ENCODE results near the gene ZNF678.

DNA sequence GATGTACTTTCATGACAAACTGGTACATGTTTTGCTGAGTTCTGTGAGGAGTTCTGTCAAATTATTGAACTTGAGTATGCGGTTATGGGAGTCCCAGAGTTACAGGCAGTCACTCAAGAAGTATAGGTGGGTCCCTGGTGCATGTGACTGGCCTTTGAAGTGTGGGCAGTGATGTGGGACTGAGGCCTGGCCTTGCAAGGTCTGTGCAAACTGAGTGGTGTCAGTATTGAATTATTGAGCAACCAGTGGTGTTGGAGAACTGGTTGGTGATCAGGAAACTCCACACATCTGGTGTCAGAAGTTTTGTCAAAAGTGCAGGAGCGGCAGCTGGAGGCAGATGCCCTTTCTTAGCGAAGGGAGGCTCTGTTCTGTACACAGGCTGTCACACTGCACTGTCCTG lies 5.2 kb downstream of the ZNF678 start:
- TF ChIP-seq POLR2AphosphoS5 (IDR thresholded peaks at IDR 0.05; ENCODE audit: low read depth, low read length) (no peak), SIN3A (IDR thresholded peaks at IDR 0.05; ENCODE audit: borderline replicate concordance, insufficient read depth, low read length) (no peak)
- TF ChIP-seq, protein P1, sequence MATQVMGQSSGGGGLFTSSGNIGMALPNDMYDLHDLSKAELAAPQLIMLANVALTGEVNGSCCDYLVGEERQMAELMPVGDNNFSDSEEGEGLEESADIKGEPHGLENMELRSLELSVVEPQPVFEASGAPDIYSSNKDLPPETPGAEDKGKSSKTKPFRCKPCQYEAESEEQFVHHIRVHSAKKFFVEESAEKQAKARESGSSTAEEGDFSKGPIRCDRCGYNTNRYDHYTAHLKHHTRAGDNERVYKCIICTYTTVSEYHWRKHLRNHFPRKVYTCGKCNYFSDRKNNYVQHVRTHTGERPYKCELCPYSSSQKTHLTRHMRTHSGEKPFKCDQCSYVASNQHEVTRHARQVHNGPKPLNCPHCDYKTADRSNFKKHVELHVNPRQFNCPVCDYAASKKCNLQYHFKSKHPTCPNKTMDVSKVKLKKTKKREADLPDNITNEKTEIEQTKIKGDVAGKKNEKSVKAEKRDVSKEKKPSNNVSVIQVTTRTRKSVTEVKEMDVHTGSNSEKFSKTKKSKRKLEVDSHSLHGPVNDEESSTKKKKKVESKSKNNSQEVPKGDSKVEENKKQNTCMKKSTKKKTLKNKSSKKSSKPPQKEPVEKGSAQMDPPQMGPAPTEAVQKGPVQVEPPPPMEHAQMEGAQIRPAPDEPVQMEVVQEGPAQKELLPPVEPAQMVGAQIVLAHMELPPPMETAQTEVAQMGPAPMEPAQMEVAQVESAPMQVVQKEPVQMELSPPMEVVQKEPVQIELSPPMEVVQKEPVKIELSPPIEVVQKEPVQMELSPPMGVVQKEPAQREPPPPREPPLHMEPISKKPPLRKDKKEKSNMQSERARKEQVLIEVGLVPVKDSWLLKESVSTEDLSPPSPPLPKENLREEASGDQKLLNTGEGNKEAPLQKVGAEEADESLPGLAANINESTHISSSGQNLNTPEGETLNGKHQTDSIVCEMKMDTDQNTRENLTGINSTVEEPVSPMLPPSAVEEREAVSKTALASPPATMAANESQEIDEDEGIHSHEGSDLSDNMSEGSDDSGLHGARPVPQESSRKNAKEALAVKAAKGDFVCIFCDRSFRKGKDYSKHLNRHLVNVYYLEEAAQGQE (IDR thresholded peaks at IDR 0.05; ENCODE audit: insufficient read depth in 1 of 2, low read depth in 2 of 2, low read length in 2 of 2) = no peak

Measured in PFSK-1 (cell line).